MM.1S (cell line): ENCODE data around the gene CCDC182.

ENCODE experiments used
- DNase-seq: peaks from one replicate; pipeline ENCODE4 v3.0.0-alpha.2; 2015
- H2AFZ ChIP-seq: fragments of 300-600 bp; sonication (generic); 2 replicates; pipeline ENCODE4 v1.6.0; 2016; ENCODE audit warnings: antibody characterized with exemption, low read length
- H3F3A ChIP-seq: fragments of 300-600 bp; sonication (generic); 2 replicates; pipeline ENCODE4 v1.6.1; 2016; ENCODE audit warnings: mild to moderate bottlenecking, antibody characterized with exemption, low read length, moderate library complexity, mixed read lengths; ENCODE audit not compliant: insufficient read depth
- H3K27ac ChIP-seq: fragments of 300-600 bp; sonication (generic); 2 replicates; pipeline ENCODE4 v1.5.1; 2016; ENCODE audit warnings: mild to moderate bottlenecking, low read length
- H3K27me3 ChIP-seq: fragments of 300-600 bp; sonication (generic); replicated peaks from 2 replicates; pipeline ENCODE4 v1.6.0; 2016; ENCODE audit warnings: low read length; ENCODE audit not compliant: insufficient read depth
- H3K36me3 ChIP-seq: fragments of 300-600 bp; sonication (generic); replicated peaks from 2 replicates; pipeline ENCODE4 v1.6.1; 2016; ENCODE audit warnings: mild to moderate bottlenecking, low read length, mixed read lengths; ENCODE audit not compliant: insufficient read depth
- H3K4me1 ChIP-seq: fragments of 300-600 bp; sonication (generic); 2 replicates; pipeline ENCODE4 v1.6.1; 2016; ENCODE audit warnings: low read length, mixed read lengths
- H3K4me2 ChIP-seq: fragments of 300-600 bp; sonication (generic); 2 replicates; pipeline ENCODE4 v1.6.0; 2016; ENCODE audit warnings: low read depth, low read length
- H3K4me3 ChIP-seq: fragments of 300-600 bp; sonication (generic); 2 replicates; pipeline ENCODE4 v1.5.1; 2016; ENCODE audit warnings: low read length, mixed read lengths
- H3K79me2 ChIP-seq: fragments of 300-600 bp; sonication (generic); 2 replicates; pipeline ENCODE4 v1.6.1; 2016; ENCODE audit warnings: mixed run types, low read length, mixed read lengths
- H3K9ac ChIP-seq: fragments of 300-600 bp; sonication (generic); 2 replicates; pipeline ENCODE4 v1.6.1; 2016; ENCODE audit warnings: low read length, mixed read lengths
- H3K9me2 ChIP-seq: fragments of 300-600 bp; sonication (generic); replicated peaks from 2 replicates; pipeline ENCODE4 v1.6.1; 2016; ENCODE audit warnings: mild to moderate bottlenecking, low read length, mixed read lengths; ENCODE audit not compliant: insufficient read depth
- H3K9me3 ChIP-seq: fragments of 300-600 bp; sonication (generic); replicated peaks from 2 replicates; pipeline ENCODE4 v1.6.1; 2016; ENCODE audit warnings: mild to moderate bottlenecking, low read length, mixed read lengths; ENCODE audit not compliant: insufficient read depth
- H4K20me1 ChIP-seq: fragments of 300-600 bp; sonication (generic); 2 replicates; pipeline ENCODE4 v1.6.1; 2016; ENCODE audit warnings: mild to moderate bottlenecking, low read length, moderate library complexity, mixed read lengths; ENCODE audit not compliant: insufficient read depth
- CTCF ChIP-seq: fragments of 300-600 bp; sonication (generic); IDR thresholded peaks from 2 replicates; pipeline ENCODE4 v1.5.1; 2016; ENCODE audit warnings: antibody characterized with exemption, low read length, mixed read lengths
- EZH2 ChIP-seq: fragments of 300-600 bp; sonication (generic); optimal IDR thresholded peaks from 2 replicates; pipeline ENCODE3; 2017; ENCODE audit warnings: low read depth, mild to moderate bottlenecking, antibody characterized with exemption, low read length, mixed read lengths
- EZH2phosphoT487 ChIP-seq: fragments of 300-600 bp; sonication (generic); IDR thresholded peaks from 2 replicates; pipeline ENCODE4 v1.6.1; 2018; ENCODE audit warnings: antibody characterized with exemption, low read length

CCDC182 gene

DNA sequence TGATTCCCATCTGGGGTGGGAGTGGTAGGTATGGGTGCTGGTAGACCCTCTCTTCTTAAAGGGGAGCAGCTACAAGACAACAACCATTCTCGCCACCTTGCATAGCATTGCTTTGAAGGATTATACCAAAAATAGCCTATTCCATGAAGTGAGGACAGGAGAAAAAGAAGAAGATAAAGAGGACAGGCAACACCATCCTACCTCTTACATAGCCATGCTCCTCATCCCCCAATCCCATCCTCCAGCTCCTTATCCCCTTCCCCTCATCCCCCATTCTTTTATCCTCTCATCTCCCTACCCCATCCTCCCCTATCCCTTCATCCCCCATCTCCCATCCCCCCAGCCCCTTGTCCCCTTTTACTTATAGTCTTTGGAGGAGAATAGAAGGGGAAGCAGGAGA lies 29.1 kb downstream of the CCDC182 start:
- Histone ChIP-seq H3K9ac (no peak overlapping the region), H4K20me1 (no peaks in the 10 kb centered on the region), H3F3A (no peaks in the 10 kb centered on the region), H3K27me3 (no peaks in the 10 kb centered on the region), H2AFZ (no peak overlapping the region), H3K4me1 (no peaks in the 10 kb centered on the region), H3K27ac (no peak overlapping the region), H3K79me2 (no peaks in the 10 kb centered on the region), H3K9me2 (no peaks in the 10 kb centered on the region), H3K36me3 (no peaks in the 10 kb centered on the region), H3K4me3 (no peak overlapping the region), H3K4me2 (no peak overlapping the region), H3K9me3 (no peaks in the 10 kb centered on the region)
- DNase-seq, result no peak
- TF ChIP-seq CTCF, result no peak
- no peak for TF ChIP-seq EZH2phosphoT487
- TF ChIP-seq EZH2, result no peak

DNA sequence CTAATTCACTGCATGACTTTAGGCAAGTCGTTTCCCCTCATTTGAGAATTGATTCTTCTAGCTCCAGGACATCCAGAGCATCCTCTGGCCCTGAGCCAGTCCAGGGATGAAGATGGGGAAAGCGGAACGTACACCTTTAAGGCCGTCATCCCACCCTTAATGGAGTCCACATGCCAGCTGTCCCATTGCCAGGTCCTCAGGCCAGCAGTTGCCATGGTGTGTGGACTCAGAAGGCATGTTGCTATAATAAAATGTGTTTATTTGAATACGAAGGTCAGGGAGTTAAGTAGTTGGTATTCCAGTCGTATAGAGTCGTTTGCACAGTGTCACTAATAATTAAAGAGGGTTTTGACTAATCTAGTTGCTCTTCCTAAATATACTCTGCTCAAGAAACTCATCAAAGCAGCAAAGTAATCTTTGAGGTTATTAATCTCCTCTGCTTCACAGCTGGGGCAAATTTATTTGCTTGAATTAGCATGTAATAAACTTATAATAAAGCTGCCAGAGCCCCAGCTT lies 30.4 kb downstream of the CCDC182 start:
- Histone ChIP-seq H3K9me3 (no peaks in the 10 kb centered on the region), H3K27ac (no peak overlapping the region), H3K4me2 (no peak overlapping the region), H3K9me2 (no peaks in the 10 kb centered on the region), H3F3A (no peaks in the 10 kb centered on the region), H3K79me2 (no peaks in the 10 kb centered on the region), H3K4me1 (no peaks in the 10 kb centered on the region), H4K20me1 (no peaks in the 10 kb centered on the region), H3K9ac (no peak overlapping the region), H2AFZ (no peak overlapping the region), H3K36me3 (no peaks in the 10 kb centered on the region), H3K4me3 (no peak overlapping the region), H3K27me3 (no peaks in the 10 kb centered on the region)
- TF ChIP-seq EZH2 (no peak), CTCF (no peak), EZH2phosphoT487 (no peak)
- DNase-seq, result no peak

DNA sequence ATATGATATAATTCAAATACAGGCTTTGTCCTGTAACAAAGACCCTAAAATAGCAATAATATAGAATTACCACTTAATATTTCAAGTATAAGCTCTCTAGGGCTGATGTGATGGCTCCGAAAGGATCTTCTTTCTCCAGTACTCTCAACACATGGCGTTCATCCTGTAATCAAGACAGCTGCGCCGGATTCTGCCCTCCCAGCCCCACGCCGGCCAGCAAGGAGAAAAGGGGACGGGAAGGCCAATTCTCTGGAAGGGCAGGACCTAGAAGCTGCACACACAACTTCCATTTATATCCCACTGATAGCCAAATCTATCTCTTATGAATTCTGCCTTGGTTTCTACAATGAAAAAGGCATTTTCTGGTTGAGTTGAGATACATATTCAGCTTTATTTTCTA lies 32.0 kb downstream of the CCDC182 start:
- H2AFZ ChIP-seq, result no peak overlapping the region
- H3K27ac ChIP-seq, result no peak overlapping the region
- no peak overlapping the region for H3K4me2 ChIP-seq
- no peaks in the 10 kb centered on the region for H3K9me3 ChIP-seq
- TF ChIP-seq CTCF (no peak), EZH2phosphoT487 (no peak), EZH2 (no peak)
- no peaks in the 10 kb centered on the region for H3K4me1 ChIP-seq
- no peaks in the 10 kb centered on the region for H3F3A ChIP-seq
- H3K9ac ChIP-seq, result no peak overlapping the region
- no peaks in the 10 kb centered on the region for H3K36me3 ChIP-seq
- H3K79me2 ChIP-seq, result no peaks in the 10 kb centered on the region
- no peaks in the 10 kb centered on the region for H3K27me3 ChIP-seq
- H3K4me3 ChIP-seq, result no peak overlapping the region
- no peaks in the 10 kb centered on the region for H3K9me2 ChIP-seq
- H4K20me1 ChIP-seq, result no peaks in the 10 kb centered on the region
- no peak for DNase-seq
